Endothelial cell of umbilical vein (primary cell): Measurements from ENCODE around the gene SLC39A13. TPM values are rescaled to one million over a fixed set of nuclear protein-coding genes. Genes with fewer than 3 reads are reported as not detected.

Experiments
- BruUV-seq: library from RNA; stranded (reverse); fragments of 400-500 nt; replicated peaks from 2 replicates; lab custom pipeline; 2021; lab: Mats Ljungman, UMichigan
- CTCF ChIA-PET: fragments of 300-600, 350-600 bp; sonication (Branson Sonifier 250); formaldehyde crosslinking; loops from one replicate; lab custom pipeline; 2021; ENCODE audit warnings: antibody characterized with exemption, inconsistent platforms; lab: Charles Lee
- POLR2A ChIA-PET: fragments of 300-600, 350-600 bp; sonication (Branson Sonifier 250); formaldehyde crosslinking; loops from one replicate; lab custom pipeline; 2021; ENCODE audit warnings: antibody characterized with exemption, inconsistent platforms; lab: Charles Lee
- DNase-seq: peaks from one replicate; pipeline ENCODE4 v3.0.0-alpha.2; 2011; ENCODE audit warnings: low read depth, low spot score
- FAIRE-seq: peaks from 2 replicates; lab custom pipeline; 2011; peaks lifted over from hg19 to GRCh38; lab: Jason Lieb, UNC
- H2AFZ ChIP-seq: 2 replicates; pipeline ENCODE4 v1.6.0; 2012; ENCODE audit warnings: low read depth, low read length, control low read depth, inconsistent platforms
- H3K27ac ChIP-seq: 2 replicates; pipeline ENCODE4 v1.5.1; 2011; ENCODE audit warnings: low read depth, mild to moderate bottlenecking, control low read depth, low read length, moderate library complexity; ENCODE audit not compliant: insufficient read depth
- H3K27me3 ChIP-seq, 2 experiments: 2 replicates each; pipeline versions ENCODE4 v1.6.0 to v1.6.1; 2011; ENCODE audit warnings: low read length in 2 of 2, mixed read lengths in 1 of 2; ENCODE audit not compliant: control insufficient read depth in 2 of 2, insufficient read depth in 2 of 2
- H3K36me3 ChIP-seq, 2 experiments: 2 replicates in 1 of 2; 3 replicates in 1 of 2; pipeline ENCODE4 v1.5.1; 2011; ENCODE audit warnings: low read length in 2 of 2, mild to moderate bottlenecking in 1 of 2, moderate library complexity in 1 of 2; ENCODE audit not compliant: control insufficient read depth in 2 of 2, insufficient read depth in 2 of 2; ENCODE audit errors: extremely low read depth in 1 of 2
- H3K4me1 ChIP-seq: 3 replicates; pipeline ENCODE4 v1.5.1; 2011; ENCODE audit warnings: mild to moderate bottlenecking, low read length; ENCODE audit not compliant: control insufficient read depth, insufficient read depth; ENCODE audit errors: extremely low read depth
- H3K4me2 ChIP-seq: 2 replicates; pipeline ENCODE4 v1.6.1; 2011; ENCODE audit warnings: low read length, control low read depth, mixed read lengths; ENCODE audit not compliant: insufficient read depth
- H3K4me3 ChIP-seq, 3 experiments: fragments of 200-600 bp in 1 of 3; sonication (generic), shearing (Covaris generic) in 1 of 3; replicated peaks in 1 of 3; 2 replicates each; pipeline ENCODE4 v1.5.1; 2011 to 2016; ENCODE audit warnings: control low read depth in 3 of 3, low read length in 3 of 3, mild to moderate bottlenecking in 2 of 3, inconsistent platforms in 1 of 3, low read depth in 1 of 3, moderate library complexity in 1 of 3; ENCODE audit not compliant: insufficient read depth in 1 of 3
- H3K79me2 ChIP-seq: 2 replicates; pipeline ENCODE4 v1.6.0; 2012; ENCODE audit warnings: low read length, inconsistent platforms; ENCODE audit not compliant: control insufficient read depth, insufficient read depth
- H3K9ac ChIP-seq: replicated peaks from 2 replicates; pipeline ENCODE3; 2011; ENCODE audit warnings: low read length, control low read depth; ENCODE audit not compliant: insufficient read depth; ENCODE audit errors: extremely low read depth
- H3K9me1 ChIP-seq: replicated peaks from 3 replicates; pipeline ENCODE4 v1.6.0; 2011; ENCODE audit warnings: mild to moderate bottlenecking, low read length; ENCODE audit not compliant: control insufficient read depth, insufficient read depth; ENCODE audit errors: extremely low read depth
- H3K9me3 ChIP-seq: replicated peaks from 2 replicates; pipeline ENCODE4 v1.5.1; 2012; ENCODE audit warnings: low read length, inconsistent platforms; ENCODE audit not compliant: control insufficient read depth, insufficient read depth
- H4K20me1 ChIP-seq: replicated peaks from 2 replicates; pipeline ENCODE3; 2011; ENCODE audit warnings: mild to moderate bottlenecking, low read length; ENCODE audit not compliant: control insufficient read depth, insufficient read depth; ENCODE audit errors: extremely low read depth
- FOS ChIP-seq: IDR thresholded peaks from 2 replicates; pipeline ENCODE4 v1.6.1; 2011; ENCODE audit warnings: mild to moderate bottlenecking, low read length, moderate library complexity, borderline replicate concordance; ENCODE audit not compliant: insufficient read depth
- JUN ChIP-seq: IDR thresholded peaks from 2 replicates; pipeline ENCODE4 v1.6.1; 2011; ENCODE audit warnings: borderline replicate concordance, low read depth; ENCODE audit not compliant: insufficient read length, insufficient read depth
- MAX ChIP-seq: IDR thresholded peaks from 2 replicates; pipeline ENCODE4 v1.6.1; 2011; ENCODE audit not compliant: insufficient read depth, insufficient read length
- MYC ChIP-seq: IDR thresholded peaks from one replicate; pipeline ENCODE4 v1.6.1; 2011; ENCODE audit warnings: mild to moderate bottlenecking, low read depth, low read length
- POLR2A ChIP-seq: IDR thresholded peaks from 2 replicates; pipeline ENCODE4 v1.6.1; 2012; ENCODE audit warnings: low read depth, mild to moderate bottlenecking, control low read depth, low read length
- POLR2AphosphoS5 ChIP-seq: IDR thresholded peaks from 2 replicates; pipeline ENCODE4 v1.6.1; 2012; ENCODE audit warnings: low read depth, mild to moderate bottlenecking, control low read depth, low read length, moderate library complexity; ENCODE audit not compliant: insufficient read depth
- dilution Hi-C: fragments of 300-500 bp; cut with MboI; formaldehyde crosslinking; loops from one replicate; pipeline ENCODE4 v1.15.0; 2019; ENCODE audit warnings: low sequenced_read_pairs; ENCODE audit not compliant: extremely low pct_ligation_motif_present
- intact Hi-C: fragments of 100-400 bp; cut with micrococcal nuclease; formaldehyde crosslinking; loops from one replicate; pipeline ENCODE4 v1.10.0; 2022
- polyA plus RNA-seq, 4 experiments: library from polyadenylated mRNA; depleted of rRNA in 3 of 4; stranded (reverse) in 3 of 4; unstranded in 1 of 4; fragments of >200 nt; gene quantifications; 2 replicates each; pipeline versions ENCODE4 v1.2.1 to v1.2.3, GENCODE V29; 2011 to 2012; ENCODE audit warnings: missing spikeins in 1 of 4
- total RNA-seq: library from RNA; stranded (reverse); gene quantifications from 2 replicates; pipeline ENCODE4 v1.2.3, GENCODE V29; 2021
- TF ChIP-seq, protein P1 (sequence below), 2 donors: IDR thresholded peaks; 1 replicate in 1 of 2; 2 replicates in 1 of 2; pipeline ENCODE4 v1.5.1; 2011; ENCODE audit warnings: low read length in 2 of 2, mild to moderate bottlenecking in 2 of 2, moderate library complexity in 2 of 2, control low read depth in 1 of 2, inconsistent platforms in 1 of 2, low read depth in 1 of 2; ENCODE audit not compliant: insufficient read depth in 1 of 2; ENCODE audit errors: extremely low read depth in 1 of 2

Gene SLC39A13
- total and polyA plus RNA-seq, 2 donors (not counting 3 experiments of a cell fraction or from before 2014, with no cell fraction given), result 91.9 to 94.3 TPM

- ChIA-PET CTCF (interaction anchor here (1.2 kb wide), 1 partner anchor 15 kb away, joined by 4 read pairs; no protein-coding TSS in a partner anchor), POLR2A (no interaction called here)
- TF ChIP-seq JUN, result no peak
- TF ChIP-seq MYC, result no peak
- TF ChIP-seq POLR2A, result no peak
- no peak for TF ChIP-seq POLR2AphosphoS5
- no peak for TF ChIP-seq FOS
- no peak for TF ChIP-seq MAX
- TF ChIP-seq, protein P1, sequence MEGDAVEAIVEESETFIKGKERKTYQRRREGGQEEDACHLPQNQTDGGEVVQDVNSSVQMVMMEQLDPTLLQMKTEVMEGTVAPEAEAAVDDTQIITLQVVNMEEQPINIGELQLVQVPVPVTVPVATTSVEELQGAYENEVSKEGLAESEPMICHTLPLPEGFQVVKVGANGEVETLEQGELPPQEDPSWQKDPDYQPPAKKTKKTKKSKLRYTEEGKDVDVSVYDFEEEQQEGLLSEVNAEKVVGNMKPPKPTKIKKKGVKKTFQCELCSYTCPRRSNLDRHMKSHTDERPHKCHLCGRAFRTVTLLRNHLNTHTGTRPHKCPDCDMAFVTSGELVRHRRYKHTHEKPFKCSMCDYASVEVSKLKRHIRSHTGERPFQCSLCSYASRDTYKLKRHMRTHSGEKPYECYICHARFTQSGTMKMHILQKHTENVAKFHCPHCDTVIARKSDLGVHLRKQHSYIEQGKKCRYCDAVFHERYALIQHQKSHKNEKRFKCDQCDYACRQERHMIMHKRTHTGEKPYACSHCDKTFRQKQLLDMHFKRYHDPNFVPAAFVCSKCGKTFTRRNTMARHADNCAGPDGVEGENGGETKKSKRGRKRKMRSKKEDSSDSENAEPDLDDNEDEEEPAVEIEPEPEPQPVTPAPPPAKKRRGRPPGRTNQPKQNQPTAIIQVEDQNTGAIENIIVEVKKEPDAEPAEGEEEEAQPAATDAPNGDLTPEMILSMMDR (IDR thresholded peaks at IDR 0.05; ENCODE audit: extremely low read depth in 1 of 2, insufficient read depth in 1 of 2, low read depth in 1 of 2, low read length in 2 of 2), result no peak
- Histone ChIP-seq H3K79me2 (no peaks in the 10 kb centered on the region), H3K4me3 (no peak overlapping the region), H3K27me3 (no peaks in the 10 kb centered on the region), H4K20me1 (no peaks in the 10 kb centered on the region), H3K4me2 (no peak overlapping the region), H3K9ac (no peak overlapping the region), H2AFZ (no peak overlapping the region), H3K4me1 (no peaks in the 10 kb centered on the region), H3K9me3 (no peaks in the 10 kb centered on the region), H3K27ac (no peak overlapping the region), H3K9me1 (no peaks in the 10 kb centered on the region), H3K36me3 (no peaks in the 10 kb centered on the region)
- DNase-seq, result no peak
- intact Hi-C loops, result no loop called here
- no TSS peak for BruUV-seq
- no peak for FAIRE-seq
- dilution Hi-C loops, result no loop called here
These were observed 49.2 kb upstream of the SLC39A13 start for GRCh38 chr11:47359162-47359561.
